HuH-7 (cell line): Measurements from ENCODE around the gene IGFBP6.

Source experiments
- DNase-seq: peaks from one replicate; pipeline ENCODE4 v3.0.0; 2011; ENCODE audit warnings: low spot score

The IGFBP6 gene

GRCh38 chr12:53059434-53060063, 37.9 kb upstream of the IGFBP6 start:
- no peak for DNase-seq

- DNase-seq = no peak
Measured at GRCh38 chr12:53060064-53060720, 37.3 kb upstream of the IGFBP6 start.

DNA sequence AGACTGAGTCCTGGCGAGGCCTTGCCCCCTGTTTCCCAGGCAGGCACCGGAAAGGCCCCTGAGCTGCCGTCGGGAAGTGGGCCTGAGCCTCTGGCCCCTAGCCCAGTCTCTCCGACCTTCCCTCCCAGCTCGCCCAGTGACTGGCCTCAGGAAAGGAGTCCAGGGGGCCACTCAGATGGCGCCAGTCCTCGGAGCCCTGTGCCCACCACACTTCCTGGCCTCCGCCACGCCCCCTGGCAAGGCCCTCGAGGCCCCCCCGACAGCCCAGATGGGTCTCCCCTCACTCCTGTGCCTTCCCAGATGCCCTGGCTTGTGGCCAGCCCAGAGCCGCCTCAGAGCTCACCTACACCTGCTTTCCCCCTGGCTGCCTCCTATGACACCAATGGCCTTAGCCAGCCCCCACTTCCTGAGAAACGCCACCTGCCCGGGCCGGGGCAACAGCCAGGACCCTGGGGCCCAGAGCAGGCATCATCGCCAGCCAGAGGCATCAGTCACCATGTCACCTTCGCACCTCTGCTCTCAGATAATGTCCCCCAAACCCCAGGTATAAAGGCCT, 36.7 kb upstream of the IGFBP6 start:
- DNase-seq = no peak

- DNase-seq = peak; percentile 67
Measured at GRCh38 chr12:53061404-53062010, 36.0 kb upstream of the IGFBP6 start.

GRCh38 chr12:53062011-53062961, 35.2 kb upstream of the IGFBP6 start:
- no peak for DNase-seq

GRCh38 chr12:53062977-53063707, 34.3 kb upstream of the IGFBP6 start:
- no peak for DNase-seq

DNA sequence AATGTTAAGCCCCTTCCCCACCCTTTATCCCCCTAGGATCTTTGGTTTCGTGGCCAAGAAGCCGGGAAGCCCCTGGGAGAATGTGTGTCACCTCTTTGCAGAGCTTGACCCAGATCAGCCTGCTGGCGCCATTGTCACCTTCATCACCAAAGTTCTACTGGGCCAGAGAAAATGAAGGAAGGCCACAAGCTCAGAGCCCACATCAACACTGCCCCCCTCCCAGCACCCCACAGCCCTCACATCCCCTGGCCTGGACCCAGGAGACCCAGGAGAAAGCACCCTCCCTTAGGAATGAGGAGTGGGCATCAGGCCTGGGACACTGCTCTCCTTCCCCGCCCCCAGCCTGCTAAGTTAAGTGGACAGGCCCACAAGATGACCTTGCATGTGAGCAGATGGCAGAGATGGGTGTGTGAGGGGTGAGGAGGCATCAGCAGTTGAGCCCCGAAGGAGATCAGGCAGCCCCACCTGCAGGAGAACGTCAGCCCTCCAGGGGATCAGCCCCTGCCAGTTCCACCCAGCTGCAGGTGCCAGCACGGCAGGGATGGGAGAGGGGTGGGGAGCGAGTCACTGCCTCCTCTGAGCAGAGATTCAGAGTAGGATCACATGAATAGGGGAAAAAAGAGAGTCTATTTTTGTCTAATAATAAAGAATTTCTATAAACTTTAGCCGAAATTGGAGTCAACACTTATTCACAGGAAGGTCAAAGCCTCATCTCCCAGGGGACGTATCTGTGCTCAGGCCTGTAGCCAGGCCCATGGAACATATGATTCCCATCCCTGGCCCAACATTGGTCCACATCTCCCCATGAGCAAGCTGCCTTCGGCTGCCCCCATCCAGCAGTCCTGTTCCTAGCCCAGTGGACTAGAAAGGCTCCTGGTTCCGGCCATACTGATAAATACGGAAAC, 33.5 kb upstream of the IGFBP6 start:
- DNase-seq = no peak

GRCh38 chr12:53064613-53065436, 32.6 kb upstream of the IGFBP6 start:
- DNase-seq = no peak

- no peak for DNase-seq
Measured at GRCh38 chr12:53065470-53065869, 32.0 kb upstream of the IGFBP6 start.

- peak; percentile 98 for DNase-seq
Measured at GRCh38 chr12:53065975-53066931, 31.2 kb upstream of the IGFBP6 start.

- DNase-seq = no peak
Measured at GRCh38 chr12:53067074-53067992, 30.1 kb upstream of the IGFBP6 start.

DNA sequence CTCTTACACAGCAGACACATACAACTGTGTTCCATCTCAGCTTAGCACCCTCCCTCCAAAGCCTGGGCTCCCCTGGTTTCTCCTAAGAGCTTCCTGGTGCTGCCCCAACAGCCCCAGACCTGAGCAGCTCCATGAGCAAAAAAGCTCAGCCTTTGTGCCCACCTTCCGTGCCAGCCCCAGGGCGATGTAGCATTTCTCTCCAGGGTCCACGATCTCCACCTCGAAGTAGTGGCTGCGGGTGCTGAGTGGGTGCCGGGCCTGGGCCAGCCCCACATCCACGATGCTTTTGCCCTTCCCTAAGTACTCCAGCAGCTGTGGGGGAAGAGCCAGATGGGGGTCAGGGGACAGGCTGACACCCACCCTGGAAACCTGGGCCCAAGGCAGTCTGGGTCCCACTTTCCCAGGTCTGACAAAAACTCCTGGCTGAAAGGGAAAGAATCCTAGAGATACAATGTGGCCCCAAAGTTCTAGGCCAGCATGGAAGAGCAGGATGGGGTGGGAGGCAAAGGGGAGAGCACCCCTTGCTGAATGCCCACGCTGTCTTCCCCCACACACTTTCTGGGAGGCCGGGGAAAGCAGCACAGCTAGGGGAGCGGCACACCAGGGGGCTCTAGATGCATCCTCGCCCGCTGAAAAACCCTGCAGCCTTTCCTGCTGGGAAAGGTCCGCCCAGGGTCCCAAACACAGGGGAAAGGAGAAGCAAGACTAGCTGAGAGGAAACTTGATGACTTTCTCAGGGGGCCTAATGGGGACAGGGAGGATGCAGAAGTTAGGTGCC, 29.3 kb upstream of the IGFBP6 start:
- no peak for DNase-seq

DNA sequence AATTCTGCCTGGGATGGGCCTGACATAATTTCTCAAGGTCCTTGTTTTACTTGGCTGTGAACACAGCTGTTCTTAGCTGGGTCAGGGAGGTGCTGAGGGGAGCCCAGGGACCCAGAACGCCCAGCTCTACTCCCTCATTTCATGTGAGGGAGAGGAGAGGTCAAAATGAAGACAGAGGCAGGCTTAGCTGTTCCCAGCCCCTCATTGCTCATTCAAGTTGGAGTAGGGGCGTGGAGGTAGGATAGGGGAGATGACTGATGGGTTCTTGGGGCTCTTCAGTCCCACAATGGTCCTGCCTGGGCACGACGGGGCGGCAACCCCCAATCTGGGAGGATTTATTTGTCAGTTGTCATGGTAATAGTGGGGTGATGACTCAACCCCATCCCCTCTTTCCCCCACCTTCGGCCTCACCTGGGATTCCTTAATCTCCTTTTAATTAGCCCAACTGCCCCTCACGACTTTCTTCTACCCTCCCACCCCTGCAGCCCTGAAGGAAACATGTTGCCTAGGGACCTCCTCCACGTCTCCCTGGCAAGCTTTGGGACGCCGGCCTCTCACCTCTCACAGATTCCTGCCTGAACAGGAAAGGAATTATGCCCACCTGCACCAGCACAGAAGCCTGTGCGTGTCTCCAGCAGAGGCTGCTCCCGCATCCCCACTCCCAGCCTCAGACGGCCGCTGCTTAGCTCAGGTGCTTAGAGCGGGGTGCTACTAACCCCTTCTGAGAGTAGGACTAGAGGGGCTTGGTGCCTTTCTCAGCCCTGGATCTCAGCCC, 28.5 kb upstream of the IGFBP6 start:
- DNase-seq = no peak

DNA sequence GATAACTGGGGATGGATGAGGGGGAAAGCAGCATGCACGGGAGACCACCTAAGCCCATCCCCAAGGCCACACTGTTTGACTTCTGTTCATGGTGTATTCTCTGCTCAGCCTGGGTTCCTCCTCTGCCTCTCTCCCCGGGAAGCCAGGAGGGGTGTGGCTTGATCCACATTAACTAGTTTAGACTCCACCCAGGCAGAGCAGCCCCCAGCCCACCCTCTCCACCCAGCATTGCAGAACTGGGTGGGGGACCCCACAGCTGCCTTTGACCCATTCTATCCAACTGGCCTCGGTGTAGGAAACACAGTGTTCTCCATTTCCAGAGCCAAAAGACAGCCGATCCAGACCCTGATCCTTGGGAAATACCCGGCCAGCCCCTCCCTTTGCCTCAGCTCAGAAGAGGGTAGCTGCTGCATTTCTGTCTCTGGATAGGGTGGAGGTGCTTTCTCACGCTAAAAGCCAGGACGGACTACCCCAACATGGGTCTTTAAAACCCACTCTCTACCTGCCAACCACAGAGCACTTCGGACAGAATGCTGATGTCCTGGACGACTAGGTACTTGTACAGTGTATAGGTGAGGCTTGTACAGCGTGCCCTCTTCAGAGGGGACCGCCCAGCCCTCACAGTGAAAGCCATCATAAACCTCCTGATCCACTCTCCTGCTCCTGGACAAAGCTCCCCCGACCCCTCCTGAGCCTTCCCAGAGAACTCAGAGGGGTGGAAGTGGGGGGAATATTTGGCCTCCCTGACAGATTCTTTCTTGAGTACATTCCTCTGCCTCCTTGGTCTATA, 27.7 kb upstream of the IGFBP6 start:
- no peak for DNase-seq
